ENCODE data around the gene DMAP1. TPM values are rescaled to one million over a fixed set of nuclear protein-coding genes. Genes with fewer than 3 reads are reported as not detected.
A peak's percentile ranks its signal among the peaks of the same experiment; 100 is the strongest.

The DMAP1 gene
- 11.7 TPM for total RNA-seq (2013)
- polyA plus RNA-seq (10 to 100 TPM; 18.9 to 51.4 (median 21.3) TPM), polyA minus RNA-seq (14.6 and 16.9 TPM in 2 replicates), total RNA-seq (1.3 to 11.3 (median 9.4) reads per million in 11 experiments)

GRCh38 chr1:44213222-44214112 lies at the start of gene DMAP1:
TSS of gene DMAP1 (plus strand) at chr1:44213471. CDS start at chr1:44213754, 283 bp downstream.
- Mint-ChIP-seq H3K4me1 (peaks cover 17% of the 10 kb centered on the region), H3K4me3 (peak within 1 kb of the TSS; percentile 91 to 95), H3K27ac (peak within 1 kb of the TSS; percentile 66 to 95 (median 88)), H3K9me3 (peaks cover 0 to 3% (median 0%) of the 10 kb centered on the region in 7 donors), H3K36me3 (peaks cover 33 to 36% of the 10 kb centered on the region in 2 donors), H3K27me3 (ENCODE audit: low read depth in 3 of 3) (peaks cover 0 to 6% (median 1%) of the 10 kb centered on the region in 3 donors)
- Histone ChIP-seq H3K4me1 (ENCODE audit: control insufficient read depth in 1 of 2, insufficient read depth in 2 of 2, low read length in 2 of 2) (peaks cover 17 to 22% of the 10 kb centered on the region in 2 donors), H3K27ac (ENCODE audit: low read depth in 1 of 2, low read length in 2 of 2) (peak within 1 kb of the TSS in 1 of 2 donors; percentile 79), H3K4me3 (replicated peaks in 1 of 3; ENCODE audit: low read depth in 2 of 3, low read length in 3 of 3) (peak within 1 kb of the TSS; percentile 72 to 98 (median 78)), H4K20me1 (ENCODE audit: insufficient read depth, low read length) (peaks cover 6% of the 10 kb centered on the region), H3K79me2 (ENCODE audit: insufficient read depth, low read length) (peaks cover 10% of the 10 kb centered on the region), H3K9ac (ENCODE audit: insufficient read depth, low read length, poor library complexity, severe bottlenecking) (peak within 1 kb of the TSS; percentile 70), H3K36me3 (replicated peaks in 1 of 2; ENCODE audit: control insufficient read depth in 1 of 2, insufficient read depth in 2 of 2, low read length in 2 of 2) (peaks cover 22 to 38% of the 10 kb centered on the region in 2 donors), H3K4me2 (replicated peaks; ENCODE audit: extremely low read depth, low read length, poor library complexity, severe bottlenecking) (peak within 1 kb of the TSS; percentile 85), H2AFZ (ENCODE audit: insufficient read depth, low read depth, low read length, poor library complexity, severe bottlenecking) (peak within 1 kb of the TSS; percentile 98), H3K27me3 (ENCODE audit: control insufficient read depth in 2 of 2, insufficient read depth in 2 of 2, low read length in 2 of 2) (no peaks in the 10 kb centered on the region), H3K9me3 (replicated peaks in 1 of 2; ENCODE audit: control insufficient read depth in 1 of 2, insufficient read depth in 1 of 2, low read length in 2 of 2) (no peaks in the 10 kb centered on the region)
- TF ChIP-seq CTCF (IDR thresholded peaks at IDR 0.05): no peak
- WGBS (ENCODE audit: insufficient coverage): under 1% methylated on average over 38 of the region's 44 CpGs
- peak; percentile 80 to 84 (median 83) for DNase-seq
- intact Hi-C loops (cut with micrococcal nuclease): loop anchor here (10.0 kb wide), 3 partner anchors 141 to 559 kb away; partner anchors contain the start of genes ERI3 (in 1 of the 2) and KDM4A (in 1 of the 2)

GRCh38 chr1:44168520-44169098 lies 44.7 kb upstream of the DMAP1 start:
- H3K9ac ChIP-seq (ENCODE audit: insufficient read depth, low read length, poor library complexity, severe bottlenecking): no peak overlapping the region
- TF ChIP-seq CTCF (IDR thresholded peaks at IDR 0.05): no peak
- DNase-seq: no peak
- no peak overlapping the region for H3K27ac ChIP-seq (ENCODE audit: low read depth in 1 of 2, low read length in 2 of 2)
- no peaks in the 10 kb centered on the region for H3K79me2 ChIP-seq (ENCODE audit: insufficient read depth, low read length)
- H3K4me3 Mint-ChIP-seq: no peak overlapping the region
- H4K20me1 ChIP-seq (ENCODE audit: insufficient read depth, low read length): no peaks in the 10 kb centered on the region
- no peaks in the 10 kb centered on the region for H3K4me1 ChIP-seq (ENCODE audit: control insufficient read depth in 1 of 2, insufficient read depth in 2 of 2, low read length in 2 of 2)
- H3K9me3 Mint-ChIP-seq: peaks cover 14 to 28% (median 19%) of the 10 kb centered on the region in 7 donors
- H3K4me1 Mint-ChIP-seq: no peaks in the 10 kb centered on the region
- H3K27me3 ChIP-seq (ENCODE audit: control insufficient read depth in 2 of 2, insufficient read depth in 2 of 2, low read length in 2 of 2): no peaks in the 10 kb centered on the region
- H3K27ac Mint-ChIP-seq: no peak overlapping the region
- H3K9me3 ChIP-seq (replicated peaks in 1 of 2; ENCODE audit: control insufficient read depth in 1 of 2, insufficient read depth in 1 of 2, low read length in 2 of 2): peaks cover 5 to 13% of the 10 kb centered on the region in 2 donors
- no peaks in the 10 kb centered on the region for H3K36me3 ChIP-seq (replicated peaks in 1 of 2; ENCODE audit: control insufficient read depth in 1 of 2, insufficient read depth in 2 of 2, low read length in 2 of 2)
- H2AFZ ChIP-seq (ENCODE audit: insufficient read depth, low read depth, low read length, poor library complexity, severe bottlenecking): no peak overlapping the region
- no peaks in the 10 kb centered on the region for H3K36me3 Mint-ChIP-seq
- 81% methylated on average over 5 of the region's 5 CpGs for WGBS (ENCODE audit: insufficient coverage)
- intact Hi-C loops (cut with micrococcal nuclease): no loop called here
- peaks cover 0 to 7% (median 6%) of the 10 kb centered on the region in 3 donors for H3K27me3 Mint-ChIP-seq (ENCODE audit: low read depth in 3 of 3)
- no peak overlapping the region for H3K4me2 ChIP-seq (replicated peaks; ENCODE audit: extremely low read depth, low read length, poor library complexity, severe bottlenecking)
- H3K4me3 ChIP-seq (replicated peaks in 1 of 3; ENCODE audit: low read depth in 2 of 3, low read length in 3 of 3): no peak overlapping the region

Data from CD14-positive monocyte (primary cell).